ENCODE data around the gene LRRFIP2.

DNA sequence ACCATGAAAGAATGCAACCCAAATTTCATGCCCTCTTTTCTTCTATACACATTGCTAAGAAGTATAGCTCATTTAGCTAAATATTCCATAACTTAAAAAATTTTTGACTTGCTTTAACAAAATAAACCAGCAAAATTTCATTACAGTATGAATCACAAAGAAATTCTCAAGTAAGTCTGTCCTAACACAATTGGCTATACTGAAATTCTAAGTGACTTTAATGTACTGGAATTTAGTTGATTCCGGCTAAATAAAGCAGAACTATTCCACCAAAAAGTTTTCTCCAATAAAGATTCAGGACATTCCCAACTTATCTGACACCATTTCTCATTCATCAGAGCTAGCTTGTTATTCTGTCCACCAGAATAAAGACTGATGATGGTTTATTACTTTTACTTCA lies 23.8 kb downstream of the LRRFIP2 start:
- TF ChIP-seq, protein P1, sequence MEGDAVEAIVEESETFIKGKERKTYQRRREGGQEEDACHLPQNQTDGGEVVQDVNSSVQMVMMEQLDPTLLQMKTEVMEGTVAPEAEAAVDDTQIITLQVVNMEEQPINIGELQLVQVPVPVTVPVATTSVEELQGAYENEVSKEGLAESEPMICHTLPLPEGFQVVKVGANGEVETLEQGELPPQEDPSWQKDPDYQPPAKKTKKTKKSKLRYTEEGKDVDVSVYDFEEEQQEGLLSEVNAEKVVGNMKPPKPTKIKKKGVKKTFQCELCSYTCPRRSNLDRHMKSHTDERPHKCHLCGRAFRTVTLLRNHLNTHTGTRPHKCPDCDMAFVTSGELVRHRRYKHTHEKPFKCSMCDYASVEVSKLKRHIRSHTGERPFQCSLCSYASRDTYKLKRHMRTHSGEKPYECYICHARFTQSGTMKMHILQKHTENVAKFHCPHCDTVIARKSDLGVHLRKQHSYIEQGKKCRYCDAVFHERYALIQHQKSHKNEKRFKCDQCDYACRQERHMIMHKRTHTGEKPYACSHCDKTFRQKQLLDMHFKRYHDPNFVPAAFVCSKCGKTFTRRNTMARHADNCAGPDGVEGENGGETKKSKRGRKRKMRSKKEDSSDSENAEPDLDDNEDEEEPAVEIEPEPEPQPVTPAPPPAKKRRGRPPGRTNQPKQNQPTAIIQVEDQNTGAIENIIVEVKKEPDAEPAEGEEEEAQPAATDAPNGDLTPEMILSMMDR (IDR thresholded peaks at IDR 0.05), result no peak
- TF ChIP-seq EZH2 (IDR thresholded peaks at IDR 0.05), result no peak
- no peak for TF ChIP-seq EZH2phosphoT487 (IDR thresholded peaks at IDR 0.05)
